OCI-LY7 (cell line): ENCODE results near the gene SCARB1.

Experiments
- EZH2phosphoT487 ChIP-seq: fragments of 200-600 bp; sonication (generic); IDR thresholded peaks from 2 replicates; pipeline ENCODE4 v1.6.1; 2018; ENCODE audit warnings: low read depth, borderline replicate concordance, mild to moderate bottlenecking, mixed run types, antibody characterized with exemption, low read length, moderate library complexity, mixed read lengths
- TF ChIP-seq, protein P1 (sequence below): fragments of 200-600 bp; sonication (generic); conservative IDR thresholded peaks from 2 replicates; pipeline ENCODE4 v1.5.1; 2014; ENCODE audit warnings: mild to moderate bottlenecking, antibody characterized with exemption, low read length, moderate library complexity, mixed read lengths

DNA sequence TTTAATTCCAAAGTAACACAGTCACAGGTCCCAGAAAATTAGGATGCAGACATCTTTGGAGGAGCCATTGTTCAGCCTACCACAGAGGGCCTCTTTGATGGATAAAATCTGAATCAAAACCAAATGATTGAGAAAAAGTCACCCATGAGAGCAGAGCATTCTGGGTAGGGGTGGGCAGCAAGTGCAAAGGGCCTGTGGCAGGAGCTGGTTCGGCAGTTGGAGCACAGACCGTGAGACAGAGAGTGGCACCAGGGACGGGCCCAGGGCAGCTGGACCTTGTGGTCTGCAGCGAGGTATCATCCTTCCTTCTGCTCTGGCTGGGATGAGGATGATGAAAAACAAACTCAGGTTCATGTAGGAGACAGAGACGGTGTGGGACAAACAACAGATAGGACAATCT lies 32.8 kb upstream of the SCARB1 start:
- TF ChIP-seq, protein P1, sequence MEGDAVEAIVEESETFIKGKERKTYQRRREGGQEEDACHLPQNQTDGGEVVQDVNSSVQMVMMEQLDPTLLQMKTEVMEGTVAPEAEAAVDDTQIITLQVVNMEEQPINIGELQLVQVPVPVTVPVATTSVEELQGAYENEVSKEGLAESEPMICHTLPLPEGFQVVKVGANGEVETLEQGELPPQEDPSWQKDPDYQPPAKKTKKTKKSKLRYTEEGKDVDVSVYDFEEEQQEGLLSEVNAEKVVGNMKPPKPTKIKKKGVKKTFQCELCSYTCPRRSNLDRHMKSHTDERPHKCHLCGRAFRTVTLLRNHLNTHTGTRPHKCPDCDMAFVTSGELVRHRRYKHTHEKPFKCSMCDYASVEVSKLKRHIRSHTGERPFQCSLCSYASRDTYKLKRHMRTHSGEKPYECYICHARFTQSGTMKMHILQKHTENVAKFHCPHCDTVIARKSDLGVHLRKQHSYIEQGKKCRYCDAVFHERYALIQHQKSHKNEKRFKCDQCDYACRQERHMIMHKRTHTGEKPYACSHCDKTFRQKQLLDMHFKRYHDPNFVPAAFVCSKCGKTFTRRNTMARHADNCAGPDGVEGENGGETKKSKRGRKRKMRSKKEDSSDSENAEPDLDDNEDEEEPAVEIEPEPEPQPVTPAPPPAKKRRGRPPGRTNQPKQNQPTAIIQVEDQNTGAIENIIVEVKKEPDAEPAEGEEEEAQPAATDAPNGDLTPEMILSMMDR = no peak
- no peak for TF ChIP-seq EZH2phosphoT487
